SHP77 (cell line): ENCODE measurements around the gene ANXA4.
"Not testable (repeated sequence)": the region's sequence is repeated elsewhere in the genome, so short reads cannot be mapped to it uniquely, and the experiment has no call there.

Experiments used
- DNase-seq, 2 experiments: peaks; one replicate each; lab custom pipeline; 2025; lab: John Stamatoyannopoulos, UW

The ANXA4 gene

GRCh38 chr2:69721022-69721421, 20.9 kb upstream of the ANXA4 start:
- DNase-seq: no peak

GRCh38 chr2:69723791-69724190, 18.1 kb upstream of the ANXA4 start:
- no peak for DNase-seq

- DNase-seq: peak; percentile 37 to 64
Observed at GRCh38 chr2:69724540-69725159, 17.3 kb upstream of the ANXA4 start.

- DNase-seq: no peak
Observed at GRCh38 chr2:69725706-69726360, 16.1 kb upstream of the ANXA4 start.

GRCh38 chr2:69729266-69729665, 12.7 kb upstream of the ANXA4 start:
- no peak for DNase-seq

GRCh38 chr2:69729781-69730180, 12.2 kb upstream of the ANXA4 start:
- no peak for DNase-seq

GRCh38 chr2:69731147-69731970, 10.6 kb upstream of the ANXA4 start:
- no peak for DNase-seq

- no peak for DNase-seq
Observed at GRCh38 chr2:69733342-69734034, 8.4 kb upstream of the ANXA4 start.

- no peak for DNase-seq
Observed at GRCh38 chr2:69734035-69734611, 7.8 kb upstream of the ANXA4 start.

GRCh38 chr2:69734854-69735544, 6.9 kb upstream of the ANXA4 start:
- DNase-seq: no peak

GRCh38 chr2:69735686-69736085, 6.2 kb upstream of the ANXA4 start:
- no peak for DNase-seq

GRCh38 chr2:69738149-69738548, 3.8 kb upstream of the ANXA4 start:
- DNase-seq: not testable (repeated sequence)

- DNase-seq: no peak
Observed at GRCh38 chr2:69740502-69740951, 1.4 kb upstream of the ANXA4 start.

- peak; percentile 7 to 37 for DNase-seq
Observed at GRCh38 chr2:69741229-69741574, 732 bp upstream of the ANXA4 start.

GRCh38 chr2:69742322-69742952, 503 bp downstream of the ANXA4 start:
- no peak for DNase-seq

GRCh38 chr2:69743847-69744264, 1.9 kb downstream of the ANXA4 start:
- DNase-seq: no peak

- no peak for DNase-seq
Observed at GRCh38 chr2:69744456-69744855, 2.5 kb downstream of the ANXA4 start.

- no peak for DNase-seq
Observed at GRCh38 chr2:69745035-69745434, 3.1 kb downstream of the ANXA4 start.

- no peak for DNase-seq
Observed at GRCh38 chr2:69750246-69750645, 8.3 kb downstream of the ANXA4 start.

- no peak for DNase-seq
Observed at GRCh38 chr2:69753659-69754363, 11.9 kb downstream of the ANXA4 start.
